CD4-positive, alpha-beta memory T cell (primary cell): Measurements from ENCODE around the gene SCAMP4. TPM values are rescaled to one million over a fixed set of nuclear protein-coding genes. Genes with fewer than 3 reads are reported as not detected.
A peak's percentile ranks its signal among the peaks of the same experiment; 100 is the strongest.

Experiments used
- CTCF ChIA-PET: fragments of 350-600 bp; sonication (Branson Sonifier 250); formaldehyde crosslinking; loops from one replicate; lab custom pipeline; 2021; ENCODE audit warnings: inconsistent platforms; ENCODE audit not compliant: partially characterized antibody; lab: Charles Lee
- POLR2A ChIA-PET: fragments of 350-600 bp; sonication (Branson Sonifier 250); formaldehyde crosslinking; loops from one replicate; lab custom pipeline; 2021; ENCODE audit not compliant: partially characterized antibody; lab: Charles Lee
- DNase-seq, 5 donors: peaks; one replicate each; pipeline versions ENCODE4 v3.0.0 to v3.0.0-alpha.2; 2020 to 2022; ENCODE audit warnings: mixed read lengths in 1 of 5
- H3K27ac ChIP-seq: one replicate; pipeline ENCODE4 v1.7.0; 2013; ENCODE audit warnings: low read depth, low read length
- H3K27me3 ChIP-seq: 2 replicates; pipeline ENCODE4 v1.7.0; 2013; ENCODE audit warnings: mild to moderate bottlenecking, low read length, moderate library complexity; ENCODE audit not compliant: insufficient read depth
- H3K36me3 ChIP-seq: 2 replicates; pipeline ENCODE4 v1.7.0; 2013; ENCODE audit warnings: mild to moderate bottlenecking, low read length, moderate library complexity; ENCODE audit not compliant: insufficient read depth
- H3K4me1 ChIP-seq: 2 replicates; pipeline ENCODE4 v1.7.0; 2013; ENCODE audit warnings: mild to moderate bottlenecking, low read length, moderate library complexity; ENCODE audit not compliant: insufficient read depth
- H3K4me3 ChIP-seq, 2 donors: one replicate each; pipeline ENCODE4 v1.7.0; 2013; ENCODE audit warnings: low read length in 2 of 2, mild to moderate bottlenecking in 1 of 2
- H3K9me3 ChIP-seq, 2 donors: one replicate each; pipeline ENCODE4 v1.7.0; 2013; ENCODE audit warnings: low read length in 2 of 2, control low read depth in 1 of 2; ENCODE audit not compliant: control insufficient read depth in 1 of 2
- H3K27ac Mint-ChIP-seq, 7 donors: one replicate each; pipeline ENCODE4 v1.8.0; 2020 to 2021; ENCODE audit warnings: mixed read lengths in 7 of 7, mild to moderate bottlenecking in 6 of 7, inconsistent platforms in 3 of 7, moderate library complexity in 3 of 7
- H3K27me3 Mint-ChIP-seq, 2 donors: one replicate each; pipeline ENCODE4 v1.8.0; 2020 to 2021; ENCODE audit warnings: mixed read lengths in 2 of 2
- H3K36me3 Mint-ChIP-seq, 2 donors: one replicate each; pipeline ENCODE4 v1.8.0; 2020 to 2021; ENCODE audit warnings: mixed read lengths in 2 of 2, inconsistent platforms in 1 of 2, mild to moderate bottlenecking in 1 of 2
- H3K4me1 Mint-ChIP-seq, 4 donors: one replicate each; pipeline ENCODE4 v1.8.0; 2020 to 2021; ENCODE audit warnings: mixed read lengths in 4 of 4, mild to moderate bottlenecking in 1 of 4
- H3K4me3 Mint-ChIP-seq, 8 donors: one replicate each; pipeline ENCODE4 v1.8.0; 2020 to 2021; ENCODE audit warnings: mixed read lengths in 8 of 8, mild to moderate bottlenecking in 7 of 8, moderate library complexity in 6 of 8, inconsistent platforms in 3 of 8
- H3K9me3 Mint-ChIP-seq, 8 donors: one replicate each; pipeline ENCODE4 v1.8.0; 2020 to 2021; ENCODE audit warnings: mixed read lengths in 8 of 8, mild to moderate bottlenecking in 5 of 8, inconsistent platforms in 3 of 8, moderate library complexity in 1 of 8
- intact Hi-C: fragments of 100-400 bp; cut with micrococcal nuclease; formaldehyde crosslinking; loops from one replicate; pipeline ENCODE4 v1.15.1; 2023
- polyA plus RNA-seq, 2 donors: library from polyadenylated mRNA; unstranded; fragments of 300-500 nt; fragmentation: Illumina TruSeq; gene quantifications; one replicate each; pipeline ENCODE4 v1.2.3, GENCODE V29; 2021
- total RNA-seq, 2 experiments: library from RNA; stranded (reverse); gene quantifications; one replicate each; pipeline ENCODE4 v1.2.3, GENCODE V29; 2021

Gene SCAMP4
- total and polyA plus RNA-seq, 4 experiments from 2014 or later, result 9.8 to 29.1 (median 19.4) TPM

DNA sequence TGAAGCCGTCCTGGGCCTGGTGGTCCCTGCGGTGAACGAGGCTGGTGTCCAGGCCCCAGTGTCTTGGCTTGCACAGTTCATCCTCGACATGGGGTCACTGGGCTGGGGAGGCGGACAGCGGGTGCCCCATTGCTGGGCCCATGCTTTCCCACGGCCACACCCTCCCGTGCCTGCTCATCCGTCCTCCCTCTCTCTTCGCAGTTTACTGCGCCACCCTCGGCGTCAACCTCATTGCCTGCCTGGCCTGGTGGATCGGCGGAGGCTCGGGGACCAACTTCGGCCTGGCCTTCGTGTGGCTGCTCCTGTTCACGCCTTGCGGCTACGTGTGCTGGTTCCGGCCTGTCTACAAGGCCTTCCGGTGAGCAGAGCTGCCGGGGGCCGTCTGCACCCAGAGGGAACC lies 12.7 kb downstream of the SCAMP4 start:
- CTCF ChIA-PET, result no interaction called here
- no peaks in the 10 kb centered on the region for H3K27me3 Mint-ChIP-seq
- peaks cover 0 to 15% (median under 1%) of the 10 kb centered on the region in 4 donors for H3K4me1 Mint-ChIP-seq
- POLR2A ChIA-PET, result no interaction called here
- H3K27me3 ChIP-seq, result no peaks in the 10 kb centered on the region
- H3K4me3 Mint-ChIP-seq, result no peak overlapping the region
- peaks cover 3% of the 10 kb centered on the region for H3K36me3 ChIP-seq
- intact Hi-C loops, result no loop called here
- peaks cover 0 to 8% of the 10 kb centered on the region in 2 donors for H3K36me3 Mint-ChIP-seq
- H3K4me3 ChIP-seq, result no peak overlapping the region
- H3K9me3 ChIP-seq, result no peaks in the 10 kb centered on the region
- peaks cover 12% of the 10 kb centered on the region for H3K4me1 ChIP-seq
- H3K27ac Mint-ChIP-seq, result no peak overlapping the region
- H3K27ac ChIP-seq, result no peak overlapping the region
- DNase-seq, result no peak
- H3K9me3 Mint-ChIP-seq, result no peaks in the 10 kb centered on the region

DNA sequence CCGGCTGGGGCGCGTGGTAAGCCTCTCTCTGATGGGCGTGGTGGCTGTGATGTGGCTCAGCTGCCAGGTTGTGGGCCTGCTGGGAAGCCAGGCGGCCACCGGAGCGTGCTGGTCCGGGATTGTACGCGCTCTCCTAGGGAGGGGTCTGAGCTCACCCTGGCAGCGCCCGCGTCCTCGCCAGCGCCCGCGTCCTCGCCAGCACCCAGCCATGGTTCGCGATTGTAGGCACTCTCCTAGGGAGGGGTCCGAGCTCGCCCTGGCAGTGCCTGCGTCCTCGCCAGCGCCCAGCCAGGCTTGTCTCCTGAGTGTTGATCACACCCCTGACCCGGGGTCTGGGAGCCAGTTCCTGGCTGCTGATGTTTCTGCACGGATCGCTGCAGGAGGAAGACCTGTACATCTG lies 13.8 kb downstream of the SCAMP4 start:
- no peak overlapping the region for H3K27ac Mint-ChIP-seq
- intact Hi-C loops, result no loop called here
- no peak for DNase-seq
- Histone ChIP-seq H3K27me3 (no peaks in the 10 kb centered on the region), H3K4me1 (peaks cover 23% of the 10 kb centered on the region), H3K4me3 (no peak overlapping the region), H3K27ac (no peak overlapping the region), H3K9me3 (no peaks in the 10 kb centered on the region), H3K36me3 (peaks cover 3% of the 10 kb centered on the region)
- POLR2A ChIA-PET, result no interaction called here
- peaks cover 0 to 26% (median 5%) of the 10 kb centered on the region in 4 donors for H3K4me1 Mint-ChIP-seq
- H3K27me3 Mint-ChIP-seq, result no peaks in the 10 kb centered on the region
- no peak overlapping the region for H3K4me3 Mint-ChIP-seq
- CTCF ChIA-PET, result interaction anchor here (0.5 to 0.8 kb wide), 4 partner anchors 10 to 30 kb away, joined by 3 read pairs; no protein-coding TSS in a partner anchor
- no peaks in the 10 kb centered on the region for H3K9me3 Mint-ChIP-seq
- peaks cover 0 to 8% of the 10 kb centered on the region in 2 donors for H3K36me3 Mint-ChIP-seq

DNA sequence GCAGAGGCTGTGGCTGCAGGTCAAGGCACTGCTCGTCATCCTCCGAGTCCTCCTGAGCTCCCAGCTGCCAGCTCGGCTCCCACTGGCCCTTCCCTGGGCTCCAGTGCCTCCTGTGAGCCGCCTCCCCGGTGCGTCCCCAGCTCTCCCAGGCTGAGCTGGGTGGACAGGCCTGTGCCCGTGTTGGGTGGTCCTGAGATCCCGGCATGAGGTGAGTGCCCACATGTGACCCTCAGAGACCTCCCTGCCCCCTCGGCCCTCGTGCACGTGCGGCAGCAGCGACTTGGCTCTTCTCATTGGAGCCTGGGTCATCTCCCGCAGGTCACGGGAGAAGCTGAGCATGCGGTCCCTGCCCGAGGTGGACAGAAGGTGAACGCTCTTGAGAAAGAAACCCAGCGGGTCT lies 15.4 kb downstream of the SCAMP4 start:
- DNase-seq, result peak in 1 of 5 donors; percentile 19
- CTCF ChIA-PET, result no interaction called here
- no peak overlapping the region for H3K4me3 Mint-ChIP-seq
- Histone ChIP-seq H3K9me3 (no peaks in the 10 kb centered on the region), H3K36me3 (peaks cover 3% of the 10 kb centered on the region), H3K4me1 (peaks cover 30% of the 10 kb centered on the region), H3K27me3 (no peaks in the 10 kb centered on the region), H3K4me3 (no peak overlapping the region), H3K27ac (no peak overlapping the region)
- H3K27ac Mint-ChIP-seq, result no peak overlapping the region
- peaks cover 0 to 8% of the 10 kb centered on the region in 2 donors for H3K36me3 Mint-ChIP-seq
- POLR2A ChIA-PET, result interaction anchor here (1.1 kb wide), 1 partner anchor 74 kb away, joined by 3 read pairs; no protein-coding TSS in a partner anchor
- H3K4me1 Mint-ChIP-seq, result peaks cover 0 to 26% (median 6%) of the 10 kb centered on the region in 4 donors
- no peaks in the 10 kb centered on the region for H3K27me3 Mint-ChIP-seq
- intact Hi-C loops, result no loop called here
- no peaks in the 10 kb centered on the region for H3K9me3 Mint-ChIP-seq

DNA sequence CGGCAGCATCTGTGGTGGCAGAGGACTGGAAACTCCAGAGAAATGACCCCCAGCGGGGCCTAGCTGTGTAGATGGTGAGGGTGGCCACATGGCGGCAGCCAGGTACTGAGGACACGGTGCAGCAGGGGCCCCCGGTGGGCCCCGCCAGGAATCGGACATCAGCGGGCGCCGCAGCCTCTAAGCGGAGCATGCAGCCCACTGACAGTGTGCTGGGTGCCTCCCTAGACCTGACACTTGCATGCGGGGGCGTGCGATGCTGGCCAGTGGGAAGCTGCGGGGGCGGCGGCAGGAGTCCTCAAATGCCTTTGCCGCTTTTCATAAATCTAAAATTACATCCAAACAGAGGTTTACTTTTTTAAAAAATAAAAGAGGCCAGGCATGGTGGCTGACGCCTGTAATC lies 16.1 kb downstream of the SCAMP4 start:
- Histone ChIP-seq H3K27ac (no peak overlapping the region), H3K36me3 (peaks cover 3% of the 10 kb centered on the region), H3K9me3 (no peaks in the 10 kb centered on the region), H3K4me3 (no peak overlapping the region), H3K4me1 (peaks cover 30% of the 10 kb centered on the region), H3K27me3 (no peaks in the 10 kb centered on the region)
- peak overlapping the region in 3 of 7 donors; percentile 42 to 68 (median 46) for H3K27ac Mint-ChIP-seq
- no peak overlapping the region for H3K4me3 Mint-ChIP-seq
- intact Hi-C loops, result no loop called here
- peaks cover 0 to 26% (median 6%) of the 10 kb centered on the region in 4 donors for H3K4me1 Mint-ChIP-seq
- H3K36me3 Mint-ChIP-seq, result peaks cover 0 to 8% of the 10 kb centered on the region in 2 donors
- H3K9me3 Mint-ChIP-seq, result no peaks in the 10 kb centered on the region
- H3K27me3 Mint-ChIP-seq, result no peaks in the 10 kb centered on the region
- POLR2A ChIA-PET, result no interaction called here
- no peak for DNase-seq
- CTCF ChIA-PET, result no interaction called here

DNA sequence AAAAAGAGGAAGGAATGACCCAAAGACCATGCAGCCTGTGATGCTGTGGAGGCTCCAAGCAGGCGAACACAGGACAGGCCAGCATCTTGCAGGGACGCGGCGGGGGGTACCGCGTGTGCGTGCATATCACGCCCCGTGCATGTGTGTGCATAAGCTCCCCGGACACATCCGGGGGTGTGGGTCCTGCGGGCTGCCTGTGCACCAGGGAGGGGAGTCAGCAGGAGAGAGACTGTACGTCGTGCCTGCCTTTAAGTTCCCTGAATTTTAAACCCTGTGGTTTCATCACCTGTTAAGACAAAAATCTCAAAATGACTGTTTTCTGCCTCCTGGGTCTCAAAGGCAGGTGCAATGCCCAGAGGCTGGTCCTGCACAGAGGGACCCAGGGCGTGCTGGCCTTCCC lies 16.6 kb downstream of the SCAMP4 start:
- Mint-ChIP-seq H3K4me1 (peaks cover 0 to 26% (median 6%) of the 10 kb centered on the region in 4 donors), H3K4me3 (no peak overlapping the region), H3K27ac (peak overlapping the region in 4 of 7 donors; percentile 25 to 66 (median 44)), H3K9me3 (no peaks in the 10 kb centered on the region), H3K27me3 (no peaks in the 10 kb centered on the region), H3K36me3 (peaks cover 0 to 8% of the 10 kb centered on the region in 2 donors)
- H3K27me3 ChIP-seq, result no peaks in the 10 kb centered on the region
- no peak overlapping the region for H3K27ac ChIP-seq
- ChIA-PET CTCF (no interaction called here), POLR2A (no interaction called here)
- intact Hi-C loops, result no loop called here
- H3K4me1 ChIP-seq, result peaks cover 30% of the 10 kb centered on the region
- H3K9me3 ChIP-seq, result no peaks in the 10 kb centered on the region
- no peak overlapping the region for H3K4me3 ChIP-seq
- no peak for DNase-seq
- H3K36me3 ChIP-seq, result peaks cover 3% of the 10 kb centered on the region

GRCh38 chr19:1922803-1923202 lies 17.6 kb downstream of the SCAMP4 start:
- H3K4me1 Mint-ChIP-seq, result peaks cover 3 to 31% (median 10%) of the 10 kb centered on the region in 4 donors
- no peaks in the 10 kb centered on the region for H3K9me3 Mint-ChIP-seq
- Histone ChIP-seq H3K27me3 (no peaks in the 10 kb centered on the region), H3K9me3 (no peaks in the 10 kb centered on the region), H3K27ac (peak overlapping the region; percentile 30), H3K36me3 (peaks cover 3% of the 10 kb centered on the region), H3K4me1 (peaks cover 35% of the 10 kb centered on the region), H3K4me3 (no peak overlapping the region)
- CTCF ChIA-PET, result interaction anchor here (0.6 kb wide), 1 partner anchor 15 kb away, joined by 3 read pairs; no protein-coding TSS in a partner anchor
- intact Hi-C loops, result no loop called here
- H3K36me3 Mint-ChIP-seq, result peaks cover 0 to 8% of the 10 kb centered on the region in 2 donors
- POLR2A ChIA-PET, result interaction anchor here (0.7 to 1.7 kb wide), 5 partner anchors 25 to 67 kb away, joined by 3 to 12 read pairs (median 3); no protein-coding TSS in a partner anchor
- H3K27me3 Mint-ChIP-seq, result no peaks in the 10 kb centered on the region
- no peak overlapping the region for H3K4me3 Mint-ChIP-seq
- peak in 1 of 5 donors; percentile 28 for DNase-seq
- peak overlapping the region in 2 of 7 donors; percentile 48 to 75 for H3K27ac Mint-ChIP-seq

GRCh38 chr19:1923319-1923718 lies 18.1 kb downstream of the SCAMP4 start:
- Mint-ChIP-seq H3K27me3 (no peaks in the 10 kb centered on the region), H3K9me3 (no peaks in the 10 kb centered on the region), H3K36me3 (peaks cover 0 to 5% of the 10 kb centered on the region in 2 donors), H3K4me3 (peak overlapping the region in 4 of 8 donors; percentile 24 to 43 (median 28)), H3K4me1 (peaks cover 6 to 35% (median 14%) of the 10 kb centered on the region in 4 donors), H3K27ac (peak overlapping the region in 6 of 7 donors; percentile 29 to 84 (median 76))
- Histone ChIP-seq H3K9me3 (no peaks in the 10 kb centered on the region), H3K4me1 (peaks cover 39% of the 10 kb centered on the region), H3K36me3 (peaks cover 3% of the 10 kb centered on the region), H3K4me3 (no peak overlapping the region), H3K27ac (peak overlapping the region; percentile 30), H3K27me3 (no peaks in the 10 kb centered on the region)
- intact Hi-C loops, result no loop called here
- peak; percentile 33 to 72 (median 47) for DNase-seq
- ChIA-PET POLR2A (interaction anchor here (0.7 to 1.7 kb wide), 8 partner anchors 13 to 67 kb away, joined by 3 to 12 read pairs (median 3); no protein-coding TSS in a partner anchor), CTCF (interaction anchor here (0.6 to 1.0 kb wide), 3 partner anchors 16 to 206 kb away, joined by 3 read pairs; no protein-coding TSS in a partner anchor)
